ENCODE data around the gene MSRB1. TPM values are rescaled to one million over a fixed set of nuclear protein-coding genes. Genes with fewer than 3 reads are reported as not detected.

Gene MSRB1
- total and polyA plus RNA-seq, 9 of the 15 experiments (the other 6 are each of a cell fraction or from before 2014, with no cell fraction given) = 5.4 to 33.7 (median 25.7) TPM

GRCh38 chr16:1982991-1983543 lies 40.1 kb upstream of the MSRB1 start (continued):
- no peak for TF ChIP-seq MGA (IDR thresholded peaks at IDR 0.05)
- TF ChIP-seq SMARCA5 (IDR thresholded peaks at IDR 0.05) = peak; percentile 36; the same call in 1 of the 2 replicates
